NB4 (cell line): ENCODE measurements around the gene ARHGAP19.

ENCODE experiments used
- DNase-seq: peaks from one replicate; pipeline ENCODE4 v3.0.0; 2010; ENCODE audit warnings: low read depth
- H3K4me3 ChIP-seq: one replicate; pipeline ENCODE4 v1.5.1; 2011; ENCODE audit warnings: mild to moderate bottlenecking, low read depth, low read length, moderate library complexity
- MYC ChIP-seq: IDR thresholded peaks from 2 replicates; pipeline ENCODE4 v1.6.1; 2011; ENCODE audit warnings: low read depth, low read length
- POLR2A ChIP-seq: IDR thresholded peaks from 2 replicates; pipeline ENCODE4 v1.6.1; 2011; ENCODE audit warnings: mild to moderate bottlenecking; ENCODE audit not compliant: insufficient read length; ENCODE audit errors: extremely low read depth
- TF ChIP-seq, protein P1 (sequence below): IDR thresholded peaks from one replicate; pipeline ENCODE4 v1.5.1; 2012; ENCODE audit warnings: low read depth, low read length
- TF ChIP-seq, protein P2 (sequence below): IDR thresholded peaks from 2 replicates; pipeline ENCODE4 v1.6.1; 2011; ENCODE audit warnings: low read depth, low read length

ARHGAP19 gene

GRCh38 chr10:97292097-97292861 is at the start of gene ARHGAP19:
TSS of gene ARHGAP19 (minus strand) at chr10:97292637. CDS start at chr10:97292627, 10 bp downstream.
- peak within 1 kb of the TSS; percentile 81 for H3K4me3 ChIP-seq
- peak; percentile 100 for DNase-seq
- TF ChIP-seq, protein P1, sequence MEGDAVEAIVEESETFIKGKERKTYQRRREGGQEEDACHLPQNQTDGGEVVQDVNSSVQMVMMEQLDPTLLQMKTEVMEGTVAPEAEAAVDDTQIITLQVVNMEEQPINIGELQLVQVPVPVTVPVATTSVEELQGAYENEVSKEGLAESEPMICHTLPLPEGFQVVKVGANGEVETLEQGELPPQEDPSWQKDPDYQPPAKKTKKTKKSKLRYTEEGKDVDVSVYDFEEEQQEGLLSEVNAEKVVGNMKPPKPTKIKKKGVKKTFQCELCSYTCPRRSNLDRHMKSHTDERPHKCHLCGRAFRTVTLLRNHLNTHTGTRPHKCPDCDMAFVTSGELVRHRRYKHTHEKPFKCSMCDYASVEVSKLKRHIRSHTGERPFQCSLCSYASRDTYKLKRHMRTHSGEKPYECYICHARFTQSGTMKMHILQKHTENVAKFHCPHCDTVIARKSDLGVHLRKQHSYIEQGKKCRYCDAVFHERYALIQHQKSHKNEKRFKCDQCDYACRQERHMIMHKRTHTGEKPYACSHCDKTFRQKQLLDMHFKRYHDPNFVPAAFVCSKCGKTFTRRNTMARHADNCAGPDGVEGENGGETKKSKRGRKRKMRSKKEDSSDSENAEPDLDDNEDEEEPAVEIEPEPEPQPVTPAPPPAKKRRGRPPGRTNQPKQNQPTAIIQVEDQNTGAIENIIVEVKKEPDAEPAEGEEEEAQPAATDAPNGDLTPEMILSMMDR = no peak
- TF ChIP-seq POLR2A = peak; percentile 68
- TF ChIP-seq, protein P2, sequence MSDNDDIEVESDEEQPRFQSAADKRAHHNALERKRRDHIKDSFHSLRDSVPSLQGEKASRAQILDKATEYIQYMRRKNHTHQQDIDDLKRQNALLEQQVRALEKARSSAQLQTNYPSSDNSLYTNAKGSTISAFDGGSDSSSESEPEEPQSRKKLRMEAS = peak; percentile 59
- TF ChIP-seq MYC = peak; percentile 77

- TF ChIP-seq, protein P2 = no peak
- TF ChIP-seq MYC = no peak
- TF ChIP-seq, protein P1 = no peak
- TF ChIP-seq POLR2A = no peak
- no peak overlapping the region for H3K4me3 ChIP-seq
- DNase-seq = no peak
These were observed 49.0 kb upstream of the ARHGAP19 start for GRCh38 chr10:97341416-97341815.

DNA sequence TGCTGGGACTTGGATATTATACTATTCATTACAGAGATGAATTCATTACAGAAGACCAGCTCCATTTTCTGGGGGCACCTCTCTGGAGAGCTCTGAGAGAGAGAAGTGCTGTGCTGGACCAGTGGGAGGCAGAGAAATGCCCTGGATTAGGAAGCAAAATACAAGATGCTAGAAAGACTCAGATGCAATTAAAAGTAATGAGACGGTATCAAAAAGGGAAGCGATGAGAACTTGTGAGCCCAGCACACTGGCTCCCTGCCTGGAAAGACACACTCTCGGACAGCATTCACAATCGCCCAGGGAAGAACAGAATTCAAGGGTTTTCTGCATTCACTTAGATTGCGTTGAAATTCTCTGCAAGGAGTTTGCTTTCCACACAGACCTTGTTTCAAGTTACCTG is 45.6 kb upstream of the ARHGAP19 start:
- no peak overlapping the region for H3K4me3 ChIP-seq
- TF ChIP-seq POLR2A (no peak), MYC (no peak)
- TF ChIP-seq, protein P1 = no peak
- TF ChIP-seq, protein P2 = no peak
- DNase-seq = no peak

DNA sequence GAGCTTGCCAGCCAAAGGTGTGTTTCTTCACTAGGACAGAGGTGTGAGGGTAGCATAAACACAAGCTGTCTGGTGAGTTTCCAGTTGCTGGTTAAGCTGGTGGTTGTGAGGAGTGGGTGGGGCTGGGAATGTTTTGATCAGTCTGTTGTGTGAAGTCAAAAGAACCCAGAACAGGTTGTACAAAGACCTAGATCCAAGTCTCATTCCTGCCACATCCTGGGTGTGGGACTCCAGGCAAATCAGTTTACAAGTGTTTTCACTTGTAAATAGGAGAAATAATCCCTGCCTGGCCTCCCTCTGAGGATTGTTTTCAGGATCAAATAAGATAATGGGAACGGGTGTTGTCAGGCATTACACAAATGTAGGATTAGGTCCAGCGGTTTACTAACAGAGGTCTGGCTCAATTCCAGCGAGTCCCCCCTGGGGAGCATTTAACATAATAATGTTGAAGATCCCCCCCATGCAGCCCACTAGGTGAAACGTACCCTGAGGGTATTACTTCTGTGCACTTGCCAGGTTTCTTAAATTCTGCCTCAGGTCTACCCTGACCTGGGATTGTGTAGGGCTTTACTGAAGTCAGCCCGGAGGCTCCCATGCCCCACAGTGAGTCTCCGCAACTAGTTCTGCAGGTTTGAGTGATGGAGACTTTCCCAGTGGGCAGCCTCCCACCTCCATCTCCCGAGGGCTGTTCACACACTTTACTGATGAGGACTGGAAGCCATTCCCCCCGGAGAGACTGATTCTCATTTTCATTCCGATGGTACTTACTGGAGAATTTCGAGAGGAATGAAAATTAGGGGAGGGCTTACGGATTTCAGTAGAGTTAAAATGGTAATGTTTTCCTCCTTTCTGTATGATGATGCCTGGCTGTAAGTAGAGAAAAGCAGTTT is 44.8 kb upstream of the ARHGAP19 start:
- no peak overlapping the region for H3K4me3 ChIP-seq
- DNase-seq = no peak

GRCh38 chr10:97336446-97336845 is 44.0 kb upstream of the ARHGAP19 start:
- H3K4me3 ChIP-seq = no peak overlapping the region
- TF ChIP-seq MYC (no peak), POLR2A (no peak)
- TF ChIP-seq, protein P1 = no peak
- TF ChIP-seq, protein P2 = no peak
- DNase-seq = no peak

More for the DNA sequence above, 44.8 kb upstream of the ARHGAP19 start:
- TF ChIP-seq POLR2A (no peak), MYC (no peak)
- TF ChIP-seq, protein P1 = no peak
- TF ChIP-seq, protein P2 = no peak
